Measurements from ENCODE around the gene TNP2. TPM values are rescaled to one million over a fixed set of nuclear protein-coding genes. Genes with fewer than 3 reads are reported as not detected.

TNP2 gene
- total RNA-seq, 1 experiment from 2014 or later, result not detected

DNA sequence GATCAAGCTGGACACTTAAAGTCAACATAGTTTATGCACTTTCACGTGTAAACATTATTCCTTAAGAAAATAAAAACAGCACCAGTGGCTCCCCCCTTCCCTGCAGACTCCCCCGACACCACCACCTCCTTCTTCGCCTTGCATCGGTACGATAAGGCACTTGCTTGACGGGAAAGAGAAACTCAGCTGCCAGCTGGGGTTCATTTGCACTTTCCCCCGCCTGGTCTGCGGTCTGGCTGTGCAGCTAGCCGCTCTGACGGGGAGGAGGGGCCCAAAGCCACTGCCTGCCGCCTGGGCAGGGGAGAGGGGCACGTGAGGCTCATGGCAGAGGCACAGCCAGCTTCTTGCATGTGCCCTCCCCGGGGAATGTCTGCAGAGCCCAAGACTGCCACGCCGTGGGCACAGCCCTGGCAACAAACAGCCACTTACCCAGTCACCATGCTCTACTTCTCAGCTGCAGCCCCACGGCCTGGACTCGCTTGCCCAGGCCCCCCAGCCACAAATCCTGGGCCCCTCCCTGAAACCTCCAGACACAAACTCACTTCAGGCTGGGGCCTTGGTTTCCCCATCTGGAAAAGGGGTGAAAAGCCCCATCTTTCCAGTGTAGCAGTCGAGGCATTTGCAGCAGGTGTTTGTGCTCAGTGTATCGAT, 28.5 kb upstream of the TNP2 start:
- Histone ChIP-seq H3K4me3 (ENCODE audit: low read length) (peak overlapping the region; percentile 23; the same call in 1 of the 2 replicates), H3K36me3 (ENCODE audit: insufficient read depth, low read length) (no peaks in the 10 kb centered on the region), H3K27ac (ENCODE audit: low read length) (peak overlapping the region; percentile 38), H3K9me3 (ENCODE audit: low read length) (no peaks in the 10 kb centered on the region), H2AFZ (ENCODE audit: low read length) (peak overlapping the region; percentile 11; the same call in 1 of the 2 replicates), H3K4me2 (ENCODE audit: low read depth, low read length, poor library complexity, severe bottlenecking) (peak overlapping the region; percentile 56), H3K4me1 (ENCODE audit: low read length) (peaks cover 44% of the 10 kb centered on the region), H3K27me3 (ENCODE audit: low read length) (no peaks in the 10 kb centered on the region), H3K79me2 (ENCODE audit: low read length) (no peaks in the 10 kb centered on the region), H3K9me2 (replicated peaks; ENCODE audit: insufficient read depth, low read length) (no peaks in the 10 kb centered on the region), H3K9ac (ENCODE audit: low read length) (peak overlapping the region; percentile 18), H4K20me1 (ENCODE audit: insufficient read depth, low read depth, low read length) (no peaks in the 10 kb centered on the region)
- peak; percentile 85 for DNase-seq

DNA sequence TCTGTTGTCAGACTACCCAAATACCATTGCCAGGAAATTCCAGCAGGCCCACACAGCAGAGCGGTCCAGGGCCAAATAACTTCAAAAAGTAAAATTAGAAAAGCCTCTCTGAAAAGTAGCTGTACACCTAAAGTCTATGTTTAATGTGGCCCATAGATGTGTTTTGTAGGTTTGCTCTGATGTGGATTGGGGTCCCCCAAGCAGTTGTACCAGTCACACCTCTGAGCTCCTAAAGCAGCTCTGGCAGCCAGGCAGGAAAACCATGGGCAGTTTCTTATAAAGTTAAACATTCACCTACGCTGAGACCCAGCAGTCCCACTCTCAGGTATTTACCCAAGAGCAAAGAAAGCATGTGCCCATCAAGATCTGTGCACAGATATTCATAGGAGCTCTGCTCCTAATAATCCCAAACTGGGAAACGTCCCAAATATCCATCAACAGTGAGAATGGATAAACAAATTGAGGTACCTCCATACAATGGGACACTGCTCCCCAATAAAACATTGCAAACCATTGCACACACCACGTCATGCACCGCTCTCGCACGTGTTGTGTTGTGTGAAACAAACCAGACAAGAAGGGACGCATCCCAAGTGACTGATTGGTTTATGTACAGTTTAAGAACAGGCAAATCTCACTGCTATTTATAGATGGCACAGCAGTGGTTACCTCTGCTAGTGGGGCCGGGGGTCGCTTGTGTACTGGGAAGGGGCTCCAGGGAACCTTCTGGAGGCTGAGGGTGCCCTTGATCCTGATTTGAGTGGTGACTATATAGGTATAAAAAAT, 27.8 kb upstream of the TNP2 start:
- H4K20me1 ChIP-seq (ENCODE audit: insufficient read depth, low read depth, low read length), result no peaks in the 10 kb centered on the region
- H3K9me2 ChIP-seq (replicated peaks; ENCODE audit: insufficient read depth, low read length), result no peaks in the 10 kb centered on the region
- peaks cover 44% of the 10 kb centered on the region for H3K4me1 ChIP-seq (ENCODE audit: low read length)
- H3K4me2 ChIP-seq (ENCODE audit: low read depth, low read length, poor library complexity, severe bottlenecking), result peak overlapping the region; percentile 56
- no peaks in the 10 kb centered on the region for H3K36me3 ChIP-seq (ENCODE audit: insufficient read depth, low read length)
- peak; percentile 52 for DNase-seq
- peak overlapping the region; percentile 18 for H3K9ac ChIP-seq (ENCODE audit: low read length)
- peak overlapping the region; percentile 23; the same call in 1 of the 2 replicates for H3K4me3 ChIP-seq (ENCODE audit: low read length)
- no peaks in the 10 kb centered on the region for H3K9me3 ChIP-seq (ENCODE audit: low read length)
- H3K27ac ChIP-seq (ENCODE audit: low read length), result no peak overlapping the region
- no peaks in the 10 kb centered on the region for H3K27me3 ChIP-seq (ENCODE audit: low read length)
- peak overlapping the region; percentile 11; the same call in 1 of the 2 replicates for H2AFZ ChIP-seq (ENCODE audit: low read length)
- no peaks in the 10 kb centered on the region for H3K79me2 ChIP-seq (ENCODE audit: low read length)

DNA sequence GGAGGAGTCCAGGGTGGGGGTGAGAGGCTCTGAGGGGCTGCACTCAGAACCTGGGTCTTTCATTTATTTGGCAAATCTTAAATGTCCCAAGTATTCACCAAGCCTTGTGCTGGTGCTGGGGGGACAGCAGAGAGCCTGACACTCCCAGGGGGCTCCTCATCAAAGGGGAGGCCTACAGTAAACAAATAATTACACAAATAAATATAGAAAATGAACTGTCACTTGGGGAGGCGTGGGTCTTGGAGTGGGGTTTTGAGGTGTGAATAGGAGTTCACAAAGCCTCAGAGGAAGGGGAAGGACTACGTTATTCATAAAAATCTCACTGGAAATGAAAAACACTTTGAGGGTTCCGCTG, 27.2 kb upstream of the TNP2 start:
- no peak overlapping the region for H3K27ac ChIP-seq (ENCODE audit: low read length)
- H3K9ac ChIP-seq (ENCODE audit: low read length), result 0 out of 2 replicates have a peak overlapping the region, but pooled peaks have one; percentile 5
- DNase-seq, result no peak
- H3K9me2 ChIP-seq (replicated peaks; ENCODE audit: insufficient read depth, low read length), result no peaks in the 10 kb centered on the region
- H3K79me2 ChIP-seq (ENCODE audit: low read length), result no peaks in the 10 kb centered on the region
- H3K4me2 ChIP-seq (ENCODE audit: low read depth, low read length, poor library complexity, severe bottlenecking), result peak overlapping the region; percentile 56
- H3K4me3 ChIP-seq (ENCODE audit: low read length), result no peak overlapping the region
- H3K9me3 ChIP-seq (ENCODE audit: low read length), result no peaks in the 10 kb centered on the region
- no peak overlapping the region for H2AFZ ChIP-seq (ENCODE audit: low read length)
- no peaks in the 10 kb centered on the region for H3K36me3 ChIP-seq (ENCODE audit: insufficient read depth, low read length)
- no peaks in the 10 kb centered on the region for H3K27me3 ChIP-seq (ENCODE audit: low read length)
- no peaks in the 10 kb centered on the region for H4K20me1 ChIP-seq (ENCODE audit: insufficient read depth, low read depth, low read length)
- H3K4me1 ChIP-seq (ENCODE audit: low read length), result peaks cover 44% of the 10 kb centered on the region

DNA sequence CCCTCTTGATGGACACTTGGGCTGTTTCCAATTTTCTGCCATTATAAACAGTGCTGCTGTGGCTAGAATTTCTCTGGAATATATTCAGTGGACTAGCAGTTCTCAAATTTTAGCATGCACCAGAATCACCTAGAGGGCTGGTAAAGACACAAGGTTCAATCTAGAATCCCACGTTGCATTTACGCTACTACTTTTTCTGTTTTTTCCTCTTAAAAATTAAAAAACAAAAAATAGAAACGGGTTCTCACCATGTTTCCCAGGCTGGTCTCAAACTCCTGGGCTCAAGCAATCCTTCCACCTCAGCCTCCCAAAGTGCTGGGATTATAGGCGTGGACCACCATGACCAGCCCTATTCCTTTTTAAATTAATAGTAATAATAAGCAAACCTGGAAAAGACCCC, 26.5 kb upstream of the TNP2 start:
- H3K9me2 ChIP-seq (replicated peaks; ENCODE audit: insufficient read depth, low read length), result no peaks in the 10 kb centered on the region
- H3K27ac ChIP-seq (ENCODE audit: low read length), result no peak overlapping the region
- no peaks in the 10 kb centered on the region for H3K79me2 ChIP-seq (ENCODE audit: low read length)
- no peak overlapping the region for H3K4me3 ChIP-seq (ENCODE audit: low read length)
- H3K9ac ChIP-seq (ENCODE audit: low read length), result no peak overlapping the region
- no peaks in the 10 kb centered on the region for H3K27me3 ChIP-seq (ENCODE audit: low read length)
- no peaks in the 10 kb centered on the region for H3K36me3 ChIP-seq (ENCODE audit: insufficient read depth, low read length)
- no peak overlapping the region for H3K4me2 ChIP-seq (ENCODE audit: low read depth, low read length, poor library complexity, severe bottlenecking)
- no peaks in the 10 kb centered on the region for H4K20me1 ChIP-seq (ENCODE audit: insufficient read depth, low read depth, low read length)
- H3K9me3 ChIP-seq (ENCODE audit: low read length), result no peaks in the 10 kb centered on the region
- H3K4me1 ChIP-seq (ENCODE audit: low read length), result peaks cover 44% of the 10 kb centered on the region
- no peak overlapping the region for H2AFZ ChIP-seq (ENCODE audit: low read length)
- DNase-seq, result no peak

DNA sequence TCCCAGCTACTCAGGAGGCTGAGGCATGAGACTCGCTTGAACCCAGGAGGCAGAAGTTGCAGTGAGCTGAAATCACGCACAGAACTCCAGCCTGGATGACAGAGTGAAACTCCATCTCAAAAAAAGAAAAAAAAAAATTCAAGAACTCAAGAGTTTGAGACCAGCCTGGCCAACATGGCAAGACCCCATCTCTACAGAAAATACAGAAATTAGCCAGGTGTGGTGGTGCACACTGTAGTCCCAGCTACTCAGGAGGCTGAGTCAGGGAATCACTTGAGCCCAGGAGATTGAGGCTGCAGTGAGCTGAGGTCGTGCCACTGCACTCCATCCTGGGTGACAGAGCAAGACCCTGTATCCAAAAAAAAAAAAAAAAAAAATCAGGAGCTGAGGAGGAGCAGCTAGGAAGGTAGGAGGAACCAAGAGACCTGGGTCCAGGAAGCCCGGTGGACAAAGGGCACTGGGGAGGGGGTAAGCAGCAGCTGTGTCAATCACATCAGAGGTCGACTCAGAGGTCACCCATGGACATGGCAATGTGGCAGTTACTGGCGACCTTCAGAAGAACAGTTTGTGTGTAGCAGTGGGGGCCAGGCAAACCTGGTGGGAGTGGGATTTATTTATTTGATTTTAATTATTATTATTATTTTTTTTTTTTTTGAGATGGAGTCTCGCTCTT, 23.1 kb upstream of the TNP2 start:
- Histone ChIP-seq H3K4me3 (ENCODE audit: low read length) (no peak overlapping the region), H3K27me3 (ENCODE audit: low read length) (peaks cover 5% of the 10 kb centered on the region; the same call in 1 of the 2 replicates), H3K9ac (ENCODE audit: low read length) (no peak overlapping the region), H3K9me3 (ENCODE audit: low read length) (no peaks in the 10 kb centered on the region), H3K4me2 (ENCODE audit: low read depth, low read length, poor library complexity, severe bottlenecking) (no peak overlapping the region), H4K20me1 (ENCODE audit: insufficient read depth, low read depth, low read length) (no peaks in the 10 kb centered on the region), H3K9me2 (replicated peaks; ENCODE audit: insufficient read depth, low read length) (no peaks in the 10 kb centered on the region), H3K4me1 (ENCODE audit: low read length) (peaks cover 25% of the 10 kb centered on the region), H3K79me2 (ENCODE audit: low read length) (no peaks in the 10 kb centered on the region), H2AFZ (ENCODE audit: low read length) (no peak overlapping the region), H3K36me3 (ENCODE audit: insufficient read depth, low read length) (no peaks in the 10 kb centered on the region), H3K27ac (ENCODE audit: low read length) (no peak overlapping the region)
- DNase-seq, result no peak

DNA sequence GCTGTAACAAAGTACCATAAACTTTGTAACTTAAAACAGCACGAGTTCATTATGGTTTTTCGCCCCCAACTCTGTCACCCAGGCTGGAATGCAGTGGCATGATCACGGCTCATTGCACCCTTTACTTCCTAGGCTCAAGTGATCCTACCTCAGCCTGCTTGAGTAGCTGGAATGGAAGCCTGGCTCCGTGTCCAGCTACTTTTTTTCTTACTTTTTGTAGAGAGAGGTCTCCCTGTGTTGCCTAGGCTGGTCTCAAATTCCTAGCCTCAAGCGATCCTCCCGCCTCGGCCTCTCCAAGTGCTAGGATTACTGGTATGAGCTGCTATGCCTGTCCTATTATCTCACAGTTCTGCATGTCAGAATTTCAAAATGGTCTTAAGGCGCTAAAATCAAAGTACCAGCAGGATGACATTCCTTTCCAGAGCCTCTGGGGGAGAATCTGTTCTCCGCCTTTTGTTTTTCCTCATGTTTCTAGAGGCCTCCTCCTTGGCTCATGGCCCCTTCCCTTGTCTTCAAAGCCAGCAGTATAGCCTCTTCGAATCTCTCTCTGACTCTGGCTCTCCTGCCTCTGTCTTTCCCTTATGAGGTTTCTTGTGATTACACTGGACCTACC, 22.1 kb upstream of the TNP2 start:
- H3K9me3 ChIP-seq (ENCODE audit: low read length), result no peaks in the 10 kb centered on the region
- H3K4me3 ChIP-seq (ENCODE audit: low read length), result no peak overlapping the region
- H3K27me3 ChIP-seq (ENCODE audit: low read length), result peaks cover 5% of the 10 kb centered on the region; the same call in 1 of the 2 replicates
- H3K36me3 ChIP-seq (ENCODE audit: insufficient read depth, low read length), result no peaks in the 10 kb centered on the region
- no peak overlapping the region for H2AFZ ChIP-seq (ENCODE audit: low read length)
- H3K79me2 ChIP-seq (ENCODE audit: low read length), result no peaks in the 10 kb centered on the region
- no peak overlapping the region for H3K9ac ChIP-seq (ENCODE audit: low read length)
- no peak overlapping the region for H3K4me2 ChIP-seq (ENCODE audit: low read depth, low read length, poor library complexity, severe bottlenecking)
- no peaks in the 10 kb centered on the region for H4K20me1 ChIP-seq (ENCODE audit: insufficient read depth, low read depth, low read length)
- no peaks in the 10 kb centered on the region for H3K9me2 ChIP-seq (replicated peaks; ENCODE audit: insufficient read depth, low read length)
- H3K4me1 ChIP-seq (ENCODE audit: low read length), result peaks cover 15% of the 10 kb centered on the region
- no peak for DNase-seq
- H3K27ac ChIP-seq (ENCODE audit: low read length), result no peak overlapping the region

DNA sequence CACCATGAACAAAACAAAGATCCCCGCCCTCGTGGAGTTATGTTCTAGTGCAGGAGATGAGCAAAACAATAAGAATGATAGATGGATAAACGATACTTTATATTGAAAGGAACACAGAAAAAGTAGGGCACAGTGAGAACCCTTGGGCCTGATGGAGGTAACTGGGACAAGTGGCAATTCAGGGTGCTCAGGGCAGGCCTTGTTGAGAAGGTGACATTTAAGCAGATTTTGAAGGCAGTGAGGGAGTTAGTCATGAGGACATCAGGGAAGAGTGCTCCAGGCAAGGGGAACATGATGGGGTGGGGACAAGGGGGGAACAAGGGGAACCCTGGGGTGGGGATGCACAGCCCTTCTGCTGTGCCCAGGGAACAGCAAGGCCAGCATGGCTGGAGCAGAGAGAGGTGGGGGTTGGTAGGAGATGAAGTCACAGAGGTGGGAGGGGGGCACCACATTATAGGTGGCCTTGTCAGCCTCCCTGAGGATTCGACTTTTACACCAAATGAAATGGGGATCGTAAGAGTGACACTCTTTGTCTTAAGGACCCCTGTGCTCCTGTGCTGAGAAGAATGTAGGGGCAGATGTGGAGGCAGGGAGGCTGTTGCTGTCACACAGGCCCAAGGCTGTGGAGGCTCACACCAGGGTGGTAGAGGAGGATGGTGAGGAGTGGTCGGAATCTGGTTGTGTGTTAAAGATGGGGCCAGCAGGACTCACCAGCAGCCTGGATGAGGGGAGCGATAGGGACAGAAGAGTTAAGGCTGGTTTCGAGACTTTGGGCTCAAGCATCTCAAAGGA, 21.2 kb upstream of the TNP2 start:
- H3K36me3 ChIP-seq (ENCODE audit: insufficient read depth, low read length), result no peaks in the 10 kb centered on the region
- H3K9me2 ChIP-seq (replicated peaks; ENCODE audit: insufficient read depth, low read length), result no peaks in the 10 kb centered on the region
- H4K20me1 ChIP-seq (ENCODE audit: insufficient read depth, low read depth, low read length), result no peaks in the 10 kb centered on the region
- no peaks in the 10 kb centered on the region for H3K79me2 ChIP-seq (ENCODE audit: low read length)
- no peak overlapping the region for H3K9ac ChIP-seq (ENCODE audit: low read length)
- peaks cover 14% of the 10 kb centered on the region for H3K4me1 ChIP-seq (ENCODE audit: low read length)
- H3K27ac ChIP-seq (ENCODE audit: low read length), result no peak overlapping the region
- H3K4me3 ChIP-seq (ENCODE audit: low read length), result no peak overlapping the region
- no peak overlapping the region for H3K4me2 ChIP-seq (ENCODE audit: low read depth, low read length, poor library complexity, severe bottlenecking)
- no peaks in the 10 kb centered on the region for H3K9me3 ChIP-seq (ENCODE audit: low read length)
- no peak for DNase-seq
- H2AFZ ChIP-seq (ENCODE audit: low read length), result no peak overlapping the region
- H3K27me3 ChIP-seq (ENCODE audit: low read length), result peaks cover 5% of the 10 kb centered on the region; the same call in 1 of the 2 replicates

All from Karpas-422 (cell line).